GM18520 (cell line): Measurements from ENCODE around the gene SLC9A9.

Experiments
- ATAC-seq: cut with Tn5 transposase; IDR thresholded peaks from one replicate; pipeline ENCODE4 v1.9.1; 2021; ENCODE audit not compliant: unreplicated experiment

Gene SLC9A9

DNA sequence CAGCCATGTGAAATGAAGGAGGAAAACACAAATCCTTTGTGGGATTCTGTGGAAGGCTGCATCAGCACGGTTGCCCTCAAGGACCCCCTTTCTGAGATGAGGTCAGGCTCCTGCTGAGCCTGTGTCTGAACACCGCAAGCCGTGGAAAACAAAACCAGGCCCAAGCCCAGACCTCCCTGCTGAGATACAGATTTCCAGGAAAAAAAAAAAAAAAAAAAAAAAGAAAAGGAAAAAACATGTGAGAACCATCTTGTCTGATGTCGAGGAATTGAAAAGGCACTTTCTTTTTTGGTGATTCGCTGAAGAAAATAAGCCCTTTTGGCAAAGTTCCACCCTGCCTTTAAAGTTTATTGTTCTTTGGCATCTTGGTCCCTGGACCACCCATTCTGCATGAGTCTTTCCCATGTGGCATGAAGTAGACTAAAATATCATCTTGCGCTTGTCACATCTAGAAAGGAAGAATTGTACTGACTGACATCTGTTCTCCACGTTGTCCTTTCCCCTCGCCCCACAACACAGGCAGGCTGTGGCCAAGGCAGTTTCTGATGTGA, 611.1 kb downstream of the SLC9A9 start:
- ATAC-seq = no peak

DNA sequence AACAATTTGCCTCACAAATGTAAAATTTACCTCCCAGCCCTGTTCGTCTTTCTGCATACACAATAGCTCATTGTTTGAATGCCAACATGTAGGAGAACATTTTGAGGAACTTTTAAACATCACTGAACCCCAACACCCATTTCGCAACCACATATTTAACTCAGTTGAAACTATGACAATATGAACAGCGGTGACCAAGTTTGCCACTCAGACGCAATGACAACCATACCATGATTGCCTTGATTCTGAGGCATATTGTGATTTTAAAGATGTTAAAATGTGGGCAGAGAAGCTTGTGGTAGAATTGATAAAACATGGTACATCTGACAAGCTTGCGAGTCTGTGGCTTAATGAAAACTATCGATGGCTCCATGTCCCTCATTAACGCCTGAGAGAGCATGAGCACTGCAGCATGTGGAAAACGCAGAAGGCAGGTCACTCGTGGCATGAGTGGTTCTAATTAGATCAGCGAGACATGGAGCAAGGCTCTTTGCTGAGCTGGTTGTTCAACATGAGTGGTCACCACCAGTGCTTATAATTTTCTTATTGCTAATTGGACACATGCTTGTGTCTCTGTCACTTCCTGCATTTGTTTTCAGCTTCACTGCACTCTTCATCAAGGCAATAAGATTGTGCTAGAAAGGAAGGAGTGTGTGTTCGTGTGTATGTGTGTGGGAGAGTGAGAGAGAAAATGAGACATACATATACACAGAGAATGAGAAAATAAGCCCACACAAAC, 611.9 kb downstream of the SLC9A9 start:
- no peak for ATAC-seq

GRCh38 chr3:143235614-143236204, 612.6 kb downstream of the SLC9A9 start:
- no peak for ATAC-seq

DNA sequence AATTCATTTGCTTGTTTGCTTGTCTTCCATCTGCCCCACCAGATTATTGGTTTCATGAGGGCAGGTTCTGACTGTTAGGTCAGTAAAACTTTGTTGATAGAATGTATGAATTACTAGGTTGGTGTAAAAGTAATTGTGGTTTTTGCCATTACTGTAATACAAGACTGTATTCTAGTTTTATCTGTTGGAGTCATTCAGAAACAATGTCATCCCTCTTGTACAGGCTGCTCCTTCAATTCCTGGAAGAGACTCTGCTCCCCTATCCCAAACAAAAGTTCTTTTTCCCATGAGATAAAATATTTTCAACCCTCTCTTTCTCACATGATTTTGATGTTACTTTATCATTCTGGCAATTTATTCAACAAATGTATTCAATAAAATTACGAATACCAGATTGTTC, 613.7 kb downstream of the SLC9A9 start:
- no peak for ATAC-seq

GRCh38 chr3:143232981-143233380, 615.3 kb downstream of the SLC9A9 start:
- no peak for ATAC-seq

DNA sequence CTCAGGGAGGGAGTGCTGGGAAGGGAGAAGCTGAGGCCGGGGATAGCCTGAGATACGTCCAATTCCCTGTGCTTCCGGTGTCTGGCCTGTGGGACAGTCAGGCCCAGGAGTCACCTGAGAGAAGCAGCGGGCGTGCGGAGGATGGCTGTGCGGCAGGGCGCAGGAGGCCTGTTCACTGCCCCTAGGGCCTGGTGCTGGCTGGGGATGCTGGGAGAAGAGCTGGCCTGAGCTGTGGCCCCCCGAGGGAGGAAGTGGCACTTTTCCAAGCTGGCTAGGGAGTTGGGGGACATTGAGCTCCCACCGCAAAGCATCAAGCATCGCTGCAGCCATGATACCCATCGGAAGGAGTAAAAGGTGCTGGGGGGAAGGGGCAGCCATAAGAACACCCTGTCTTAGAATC, 619.9 kb downstream of the SLC9A9 start:
- no peak for ATAC-seq

DNA sequence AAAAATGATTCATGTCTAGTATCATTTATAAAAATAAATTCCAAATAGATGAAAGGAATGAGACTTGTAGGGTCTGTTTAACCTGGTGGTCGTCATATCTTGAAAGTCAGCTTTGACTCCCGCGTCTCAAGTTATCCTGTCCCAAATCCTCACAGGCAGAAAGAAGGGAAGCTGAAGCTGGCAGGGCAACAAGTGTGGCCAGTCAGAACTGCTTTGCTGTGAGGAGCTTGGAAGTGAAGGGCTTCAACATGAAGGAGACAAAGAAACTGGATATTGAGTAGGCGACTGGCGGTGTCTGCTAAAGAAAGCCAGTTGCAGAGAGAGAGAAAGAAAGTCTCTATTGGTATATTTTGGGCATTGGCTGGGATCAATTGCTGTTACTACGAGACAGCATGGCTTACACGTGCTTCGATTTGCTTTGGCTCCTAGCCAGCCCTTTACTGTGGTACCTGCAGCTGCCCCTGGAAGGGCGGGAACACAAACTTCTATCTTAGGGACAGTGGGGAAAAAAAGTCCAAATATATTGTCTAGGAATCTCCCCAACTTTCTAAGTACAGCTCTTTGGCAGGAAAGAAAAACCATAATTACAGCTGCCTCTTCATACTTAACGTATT, 621.5 kb downstream of the SLC9A9 start:
- ATAC-seq = no peak

- ATAC-seq = no peak
These were observed 623.6 kb downstream of the SLC9A9 start for GRCh38 chr3:143224716-143225115.

GRCh38 chr3:143222981-143223380, 625.3 kb downstream of the SLC9A9 start:
- ATAC-seq = no peak

DNA sequence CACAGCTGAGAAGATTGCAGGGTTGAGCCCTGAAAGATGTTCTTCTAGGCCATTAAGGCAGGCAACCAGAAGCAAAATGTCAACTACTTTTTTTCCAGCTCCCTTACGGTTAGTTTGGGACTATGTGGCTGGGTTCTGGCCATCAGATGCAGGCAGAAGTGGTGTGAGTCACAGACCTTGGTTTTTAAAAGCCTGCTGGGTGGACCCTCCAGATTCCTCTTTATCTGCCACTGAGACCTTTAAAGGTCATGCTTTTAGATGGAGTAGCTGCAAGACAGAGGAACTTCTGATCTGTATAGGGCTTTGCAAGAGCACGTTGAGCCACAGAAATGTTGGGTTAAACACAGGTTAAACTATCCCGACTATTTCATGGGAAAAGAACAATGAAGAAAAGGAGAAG, 625.8 kb downstream of the SLC9A9 start:
- no peak for ATAC-seq

- ATAC-seq = no peak
These were observed 626.8 kb downstream of the SLC9A9 start for GRCh38 chr3:143221446-143221845.

DNA sequence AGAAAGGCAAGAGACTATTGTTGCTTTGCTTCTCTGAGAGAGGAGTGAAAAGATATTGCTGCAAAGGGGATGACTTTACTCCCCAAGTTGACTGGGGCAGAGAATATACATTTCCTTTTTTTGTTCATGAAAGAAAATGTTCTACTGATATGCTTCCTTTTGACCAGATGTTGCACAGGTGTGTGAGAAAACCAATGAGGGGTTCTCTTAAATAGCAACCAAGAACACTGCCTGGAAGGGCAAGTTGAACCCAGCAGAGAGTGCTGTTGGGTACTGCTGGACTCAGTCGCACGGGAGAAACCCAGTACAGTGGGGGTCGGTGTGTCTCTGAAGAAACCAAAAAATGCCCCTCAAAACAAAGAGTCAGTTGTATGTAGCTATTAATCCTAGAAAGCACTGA, 627.5 kb downstream of the SLC9A9 start:
- no peak for ATAC-seq

- no peak for ATAC-seq
These were observed 630.0 kb downstream of the SLC9A9 start for GRCh38 chr3:143218166-143218835.

GRCh38 chr3:143217283-143217682, 631.0 kb downstream of the SLC9A9 start:
- ATAC-seq = no peak

GRCh38 chr3:143216709-143217182, 631.5 kb downstream of the SLC9A9 start:
- no peak for ATAC-seq
